ENCODE measurements around the gene APLP2. TPM values are rescaled to one million over a fixed set of nuclear protein-coding genes. Genes with fewer than 3 reads are reported as not detected.

The APLP2 gene
- total and polyA plus RNA-seq, 9 of the 15 experiments (the other 6 are each of a cell fraction or from before 2014, with no cell fraction given): 17.4 to 164 (median 118) TPM

- no TSS peak for BruUV-seq (replicated peaks)
- in situ Hi-C loops (cut with MboI) (no loop called here), intact Hi-C loops (cut with micrococcal nuclease) (no loop called here)
- Histone ChIP-seq H3K9me3 (replicated peaks; ENCODE audit: control insufficient read depth, insufficient read depth, low read depth, low read length) (no peaks in the 10 kb centered on the region), H3K27me3 (ENCODE audit: control insufficient read depth in 2 of 2, insufficient read depth in 2 of 2, low read length in 2 of 2) (peaks cover 53 to 76% of the 10 kb centered on the region in 2 experiments), H3K4me1 (replicated peaks in 1 of 2; ENCODE audit: control insufficient read depth in 2 of 2, insufficient read depth in 2 of 2, low read length in 2 of 2) (peaks cover 9 to 12% of the 10 kb centered on the region in 2 experiments; a peak in 2 of 5 replicates), H3K4me3 (no peak overlapping the region), H3K9ac (ENCODE audit: insufficient read depth in 1 of 2, low read depth in 2 of 2, low read length in 2 of 2) (no peak overlapping the region), H4K20me1 (replicated peaks; ENCODE audit: control insufficient read depth, insufficient read depth, low read length) (peaks cover 3% of the 10 kb centered on the region; the same call in 1 of the 2 replicates), H3K4me2 (ENCODE audit: insufficient read depth, low read length) (no peak overlapping the region), H3K9me1 (ENCODE audit: control insufficient read depth, insufficient read depth, low read length) (no peaks in the 10 kb centered on the region), H3K36me3 (ENCODE audit: control insufficient read depth, insufficient read depth, low read length) (no peaks in the 10 kb centered on the region), H2AFZ (ENCODE audit: low read depth, low read length) (no peak overlapping the region), H3K79me2 (ENCODE audit: control insufficient read depth, insufficient read depth, low read length) (no peaks in the 10 kb centered on the region), H3K27ac (ENCODE audit: extremely low read depth, low read depth, low read length) (no peak overlapping the region)
- ATAC-seq: no peak
- CTCF ChIA-PET (ENCODE audit: low intra/inter-chr PET ratio): interaction anchor here (0.6 kb wide), 1 partner anchor 382 kb away, joined by 5 read pairs; no protein-coding TSS in a partner anchor
- DNase-seq (ENCODE audit: extremely low read depth in 1 of 4, low spot score in 3 of 4): no peak
- TF ChIP-seq MED1 (CRISPR knock-in tag; IDR thresholded peaks at IDR 0.05; ENCODE audit: borderline replicate concordance) (no peak), TAF1 (IDR thresholded peaks at IDR 0.05; ENCODE audit: control insufficient read depth, extremely low read depth, insufficient read depth, low read length, severe bottlenecking) (no peak), ZNF77 (CRISPR knock-in tag; IDR thresholded peaks at IDR 0.05) (no peak), ZNF124 (CRISPR knock-in tag; IDR thresholded peaks at IDR 0.05) (no peak)
- POLR2A ChIA-PET: no interaction called here
- 11% methylated on average over 13 of the region's 14 CpGs for WGBS (ENCODE audit: insufficient coverage, low coverage, missing lambda C conversion rate)
- FAIRE-seq: no peak
Observed at GRCh38 chr11:130159139-130159538, 89.4 kb downstream of the APLP2 start.

- no peak for FAIRE-seq
- Histone ChIP-seq H3K36me3 (ENCODE audit: control insufficient read depth, insufficient read depth, low read length) (no peaks in the 10 kb centered on the region), H3K79me2 (ENCODE audit: control insufficient read depth, insufficient read depth, low read length) (no peaks in the 10 kb centered on the region), H3K9ac (ENCODE audit: insufficient read depth in 1 of 2, low read depth in 2 of 2, low read length in 2 of 2) (no peak within 1 kb of the TSS), H2AFZ (ENCODE audit: low read depth, low read length) (no peak within 1 kb of the TSS), H3K4me3 (no peak within 1 kb of the TSS), H3K27ac (ENCODE audit: extremely low read depth, low read depth, low read length) (no peak within 1 kb of the TSS), H3K4me2 (ENCODE audit: insufficient read depth, low read length) (no peak within 1 kb of the TSS), H3K9me1 (ENCODE audit: control insufficient read depth, insufficient read depth, low read length) (no peaks in the 10 kb centered on the region), H3K4me1 (replicated peaks in 1 of 2; ENCODE audit: control insufficient read depth in 2 of 2, insufficient read depth in 2 of 2, low read length in 2 of 2) (peaks cover 9 to 12% of the 10 kb centered on the region in 2 experiments; a peak in 2 of 5 replicates), H3K27me3 (ENCODE audit: control insufficient read depth in 2 of 2, insufficient read depth in 2 of 2, low read length in 2 of 2) (peaks cover 50 to 72% of the 10 kb centered on the region in 2 experiments), H3K9me3 (replicated peaks; ENCODE audit: control insufficient read depth, insufficient read depth, low read depth, low read length) (no peaks in the 10 kb centered on the region), H4K20me1 (replicated peaks; ENCODE audit: control insufficient read depth, insufficient read depth, low read length) (peaks cover 3% of the 10 kb centered on the region; the same call in 1 of the 2 replicates)
- in situ Hi-C loops (cut with MboI) (no loop called here), intact Hi-C loops (cut with micrococcal nuclease) (no loop called here)
- CTCF ChIA-PET (ENCODE audit: low intra/inter-chr PET ratio): no interaction called here
- no peak for ATAC-seq
- WGBS (ENCODE audit: insufficient coverage, low coverage, missing lambda C conversion rate): 35% methylated on average over 29 of the region's 89 CpGs
- BruUV-seq (replicated peaks): no TSS peak
- no peak for DNase-seq (ENCODE audit: extremely low read depth in 1 of 4, low spot score in 3 of 4)
- POLR2A ChIA-PET: interaction anchor here (0.6 kb wide), 1 partner anchor 10 kb away, joined by 3 read pairs; no protein-coding TSS in a partner anchor
- no peak for TF ChIP-seq PRMT5 (CRISPR knock-in tag; IDR thresholded peaks at IDR 0.05)
- no peak for TF ChIP-seq TRIM24 (IDR thresholded peaks at IDR 0.05)
- TF ChIP-seq ARID4B (CRISPR knock-in tag; IDR thresholded peaks at IDR 0.05): no peak
- no peak for TF ChIP-seq SMARCB1 (IDR thresholded peaks at IDR 0.05; ENCODE audit: insufficient read length, low read depth)
- no peak for TF ChIP-seq ZNF785 (CRISPR knock-in tag; IDR thresholded peaks at IDR 0.05)
- TF ChIP-seq RFX5 (IDR thresholded peaks at IDR 0.05; ENCODE audit: low read depth, low read length): no peak
Observed at GRCh38 chr11:130159657-130160497, 90.2 kb downstream of the APLP2 start, which contains the start of gene ST14. ST14 (plus strand) TSS chr11:130159782; CDS start chr11:130159980, 198 bp downstream.
